GM12891 (cell line): ENCODE measurements around the gene SF3B5.
A peak's percentile ranks its signal among the peaks of the same experiment; 100 is the strongest.

Experiments
- DNase-seq: peaks from one replicate; pipeline ENCODE4 v3.0.0; 2011; ENCODE audit warnings: low spot score; ENCODE audit not compliant: insufficient read length
- FAIRE-seq: peaks from 2 replicates; lab custom pipeline; 2011; peaks lifted over from hg19 to GRCh38; lab: Jason Lieb, UNC
- PAX5 ChIP-seq: IDR thresholded peaks from 2 replicates; pipeline ENCODE4 v1.6.1; 2011; ENCODE audit warnings: low read length, moderate library complexity, mild to moderate bottlenecking; ENCODE audit not compliant: insufficient read depth, severe bottlenecking
- POLR2A ChIP-seq: IDR thresholded peaks from 2 replicates; pipeline ENCODE4 v1.6.1; 2011; ENCODE audit warnings: low read depth, low read length, control low read depth
- POLR2AphosphoS5 ChIP-seq: IDR thresholded peaks from 2 replicates; pipeline ENCODE4 v1.6.1; 2011; ENCODE audit warnings: low read depth, low read length, control low read depth
- POU2F2 ChIP-seq: IDR thresholded peaks from 2 replicates; pipeline ENCODE4 v1.6.1; 2011; ENCODE audit warnings: low read depth, mild to moderate bottlenecking, control low read depth, low read length, moderate library complexity
- SPI1 ChIP-seq: IDR thresholded peaks from 2 replicates; pipeline ENCODE4 v1.6.1; 2011; ENCODE audit warnings: low read depth, low read length, control low read depth
- TAF1 ChIP-seq: IDR thresholded peaks from 2 replicates; pipeline ENCODE4 v1.6.1; 2011; ENCODE audit warnings: low read depth, low read length, control low read depth

SF3B5 gene

GRCh38 chr6:144066741-144067484 lies 28.5 kb downstream of the SF3B5 start:
- FAIRE-seq (peak; percentile 87), DNase-seq (peak; percentile 44)
- TF ChIP-seq PAX5: no peak
- peak; percentile 48; the same call in 1 of the 2 replicates for TF ChIP-seq POLR2AphosphoS5
- 0 out of 2 replicates have a peak, but pooled peaks have one; percentile 7 for TF ChIP-seq POU2F2
- peak; percentile 66 for TF ChIP-seq SPI1
- TF ChIP-seq TAF1: no peak
- TF ChIP-seq POLR2A: peak; percentile 41

DNA sequence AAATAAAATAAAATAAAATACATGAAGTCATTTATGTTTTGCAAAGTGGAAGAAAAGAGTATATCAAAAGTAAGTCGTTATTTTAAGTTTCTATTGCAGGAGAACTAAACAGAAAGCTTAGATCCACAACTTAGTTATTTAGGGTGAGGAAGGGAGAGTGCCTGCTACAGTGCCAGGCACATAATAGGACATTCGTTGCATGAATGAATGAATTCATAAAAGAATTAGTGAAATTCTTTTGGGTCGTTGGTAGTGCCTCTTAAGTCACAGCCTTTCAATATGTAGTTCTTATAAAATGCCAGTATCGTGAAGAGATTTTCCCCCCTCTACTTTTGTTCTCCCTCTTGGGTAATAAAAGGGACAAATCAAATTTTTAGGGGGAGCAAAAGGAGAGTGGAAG lies 29.1 kb downstream of the SF3B5 start:
- TF ChIP-seq POLR2AphosphoS5 (no peak), SPI1 (no peak), PAX5 (no peak), POU2F2 (no peak), POLR2A (no peak), TAF1 (no peak)
- no peak for FAIRE-seq
- no peak for DNase-seq

- FAIRE-seq: no peak
- no peak for DNase-seq
- TF ChIP-seq POLR2A (no peak), POU2F2 (no peak), TAF1 (no peak), SPI1 (no peak), PAX5 (no peak), POLR2AphosphoS5 (no peak)
Observed at GRCh38 chr6:144065213-144065660, 30.1 kb downstream of the SF3B5 start.

GRCh38 chr6:144064402-144065212 lies 30.8 kb downstream of the SF3B5 start:
- FAIRE-seq (peak; percentile 76), DNase-seq (no peak)
- TF ChIP-seq POLR2A: peak; percentile 5
- no peak for TF ChIP-seq PAX5
- TF ChIP-seq TAF1: peak; percentile 64
- TF ChIP-seq SPI1: peak; percentile 56
- TF ChIP-seq POLR2AphosphoS5: no peak; the same call in 1 of the 2 replicates

GRCh38 chr6:144063744-144064401 lies 31.5 kb downstream of the SF3B5 start:
- FAIRE-seq (peak; percentile 94), DNase-seq (peak; percentile 83)
- TF ChIP-seq POLR2A (peak; percentile 84), PAX5 (no peak), TAF1 (peak; percentile 77), POU2F2 (no peak), POLR2AphosphoS5 (peak; percentile 78), SPI1 (peak; percentile 84)

DNA sequence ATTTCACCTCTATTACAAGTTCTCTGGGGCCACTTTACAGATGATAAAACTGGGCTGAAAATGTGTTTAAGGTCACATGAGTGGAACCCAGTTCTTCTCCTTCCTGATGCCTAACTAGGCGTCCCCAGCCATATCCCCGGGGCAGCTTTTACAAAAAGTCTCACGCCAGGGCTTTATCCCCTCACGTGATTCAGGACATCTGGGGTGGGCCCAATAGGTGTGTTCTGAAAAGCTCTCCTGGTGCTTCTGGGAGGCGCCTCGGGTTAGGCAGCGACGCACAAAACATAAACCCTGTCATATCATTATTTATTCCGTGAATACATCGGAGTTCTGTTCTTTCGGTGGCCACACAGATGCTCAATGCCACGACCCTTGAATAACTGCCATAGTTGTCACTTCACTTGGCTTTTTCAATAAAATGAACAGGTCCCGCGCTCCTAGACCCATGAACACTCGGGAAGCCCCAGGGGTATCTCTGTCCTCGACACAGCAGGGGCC lies 32.1 kb downstream of the SF3B5 start:
- no peak for TF ChIP-seq PAX5
- no peak for FAIRE-seq
- no peak for DNase-seq

DNA sequence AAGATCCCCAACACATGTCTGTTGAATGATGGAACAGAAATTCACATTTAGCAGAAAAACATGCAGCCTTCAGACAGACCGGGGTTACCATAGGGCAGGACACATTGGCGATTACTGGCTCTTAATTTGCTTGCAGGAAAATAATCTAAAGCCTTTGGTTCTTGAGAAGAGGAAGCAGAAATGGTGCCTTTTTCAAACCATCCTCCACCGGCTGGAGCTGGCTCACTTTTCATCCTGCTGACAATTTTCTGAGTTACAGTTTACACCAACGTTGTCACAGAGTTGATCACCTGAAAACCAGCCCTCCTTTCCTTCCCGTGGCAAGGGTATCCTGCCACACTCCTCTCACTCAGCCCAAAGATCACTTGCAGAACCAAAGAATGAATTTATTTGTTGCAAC lies 32.6 kb downstream of the SF3B5 start:
- TF ChIP-seq TAF1 (no peak), POLR2A (no peak), PAX5 (no peak), POU2F2 (no peak), SPI1 (no peak), POLR2AphosphoS5 (no peak)
- FAIRE-seq: peak; percentile 85
- DNase-seq: no peak

DNA sequence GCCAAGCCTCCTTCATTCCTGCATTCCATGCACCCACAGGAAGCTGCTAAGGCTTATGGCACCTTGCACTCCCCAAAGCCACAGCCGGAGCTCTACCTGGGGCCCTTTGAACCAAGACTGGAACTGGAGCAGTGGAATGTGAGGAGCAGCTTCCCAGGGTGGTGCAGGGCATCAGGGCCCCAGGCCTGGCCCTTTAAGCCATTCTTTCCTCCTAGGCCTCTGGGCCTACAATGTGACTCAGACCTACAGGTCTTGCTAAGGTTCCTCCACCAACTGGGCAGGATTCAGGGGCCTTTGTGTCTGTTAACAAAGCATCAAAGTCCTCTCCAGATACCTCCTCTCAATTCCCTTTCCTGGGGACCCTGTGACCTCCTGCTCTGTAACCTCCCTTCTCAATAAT lies 36.2 kb downstream of the SF3B5 start:
- TF ChIP-seq SPI1: no peak
- no peak for TF ChIP-seq TAF1
- no peak for TF ChIP-seq POLR2AphosphoS5
- no peak for TF ChIP-seq POU2F2
- TF ChIP-seq PAX5: no peak
- TF ChIP-seq POLR2A: no peak
- FAIRE-seq (no peak), DNase-seq (no peak)
